T-helper 17 cell (primary cell): ENCODE data around the gene RYR3. TPM values are rescaled to one million over a fixed set of nuclear protein-coding genes. Genes with fewer than 3 reads are reported as not detected.
A peak's percentile ranks its signal among the peaks of the same experiment; 100 is the strongest.

ENCODE experiments used
- ATAC-seq: fragments of 150-1000 bp; cut with Tn5 transposase; 2 replicates; pipeline ENCODE4 v1.10.0; 2021; ENCODE audit warnings: mild to moderate bottlenecking, moderate library complexity
- DNase-seq, 3 donors: peaks; one replicate each; pipeline versions ENCODE4 v3.0.0 to v3.0.0-alpha.2; 2020 to 2021
- H3K9me3 ChIP-seq: one replicate; pipeline ENCODE4 v1.7.0; 2013; ENCODE audit warnings: low read length, mild to moderate bottlenecking; ENCODE audit not compliant: control insufficient read depth, poor library complexity, severe bottlenecking
- H3K27ac Mint-ChIP-seq: one replicate; pipeline ENCODE4 v1.8.0; 2022; ENCODE audit warnings: mild to moderate bottlenecking, moderate library complexity, mixed read lengths
- H3K27me3 Mint-ChIP-seq: one replicate; pipeline ENCODE4 v1.8.0; 2022; ENCODE audit warnings: mixed read lengths
- H3K36me3 Mint-ChIP-seq: one replicate; pipeline ENCODE4 v1.8.0; 2022; ENCODE audit warnings: low read depth, mixed read lengths
- H3K4me1 Mint-ChIP-seq: one replicate; pipeline ENCODE4 v1.8.0; 2022; ENCODE audit warnings: mild to moderate bottlenecking, mixed read lengths
- H3K4me3 Mint-ChIP-seq: one replicate; pipeline ENCODE4 v1.8.0; 2022; ENCODE audit warnings: mild to moderate bottlenecking, moderate library complexity, mixed read lengths
- total RNA-seq, 4 donors: library from RNA in 2 of 4; stranded (reverse) in 2 of 4; gene quantifications; one replicate each; pipeline ENCODE4 v1.2.3 and lab custom pipeline; 2022 to 2026

Gene RYR3
- total RNA-seq, 2 donors from 2014 or later = 0.05 to 0.23 TPM

GRCh38 chr15:33649217-33649933 is 338.6 kb downstream of the RYR3 start:
- Mint-ChIP-seq H3K27ac (no peak overlapping the region), H3K27me3 (peaks cover 46% of the 10 kb centered on the region), H3K4me1 (no peaks in the 10 kb centered on the region), H3K4me3 (no peak overlapping the region), H3K36me3 (no peaks in the 10 kb centered on the region)
- H3K9me3 ChIP-seq = no peaks in the 10 kb centered on the region
- no peak for ATAC-seq
- DNase-seq = no peak

- ATAC-seq (no peak), DNase-seq (no peak)
- no peaks in the 10 kb centered on the region for H3K9me3 ChIP-seq
- H3K36me3 Mint-ChIP-seq = no peaks in the 10 kb centered on the region
- peaks cover 17% of the 10 kb centered on the region for H3K27me3 Mint-ChIP-seq
- no peaks in the 10 kb centered on the region for H3K4me1 Mint-ChIP-seq
- no peak overlapping the region for H3K4me3 Mint-ChIP-seq
- no peak overlapping the region for H3K27ac Mint-ChIP-seq
These were observed 344.1 kb downstream of the RYR3 start for GRCh38 chr15:33654860-33655259.

- H3K36me3 Mint-ChIP-seq = no peaks in the 10 kb centered on the region
- peaks cover 19% of the 10 kb centered on the region for H3K27me3 Mint-ChIP-seq
- no peaks in the 10 kb centered on the region for H3K4me1 Mint-ChIP-seq
- ATAC-seq (no peak), DNase-seq (no peak)
- no peak overlapping the region for H3K4me3 Mint-ChIP-seq
- H3K27ac Mint-ChIP-seq = no peak overlapping the region
- H3K9me3 ChIP-seq = no peaks in the 10 kb centered on the region
These were observed 344.7 kb downstream of the RYR3 start for GRCh38 chr15:33655488-33655887.

GRCh38 chr15:33656168-33656567 is 345.4 kb downstream of the RYR3 start:
- no peak for DNase-seq
- Mint-ChIP-seq H3K27ac (no peak overlapping the region), H3K36me3 (no peaks in the 10 kb centered on the region), H3K4me3 (no peak overlapping the region), H3K27me3 (peaks cover 24% of the 10 kb centered on the region), H3K4me1 (no peaks in the 10 kb centered on the region)
- ATAC-seq = no peak
- no peaks in the 10 kb centered on the region for H3K9me3 ChIP-seq

GRCh38 chr15:33660151-33660550 is 349.4 kb downstream of the RYR3 start:
- peaks cover 28% of the 10 kb centered on the region for H3K27me3 Mint-ChIP-seq
- no peaks in the 10 kb centered on the region for H3K36me3 Mint-ChIP-seq
- ATAC-seq (no peak), DNase-seq (no peak)
- no peaks in the 10 kb centered on the region for H3K9me3 ChIP-seq
- H3K4me1 Mint-ChIP-seq = no peaks in the 10 kb centered on the region
- H3K27ac Mint-ChIP-seq = no peak overlapping the region
- H3K4me3 Mint-ChIP-seq = no peak overlapping the region

GRCh38 chr15:33662014-33662413 is 351.2 kb downstream of the RYR3 start:
- no peak for DNase-seq
- no peaks in the 10 kb centered on the region for H3K36me3 Mint-ChIP-seq
- H3K4me1 Mint-ChIP-seq = no peaks in the 10 kb centered on the region
- no peak overlapping the region for H3K27ac Mint-ChIP-seq
- H3K9me3 ChIP-seq = no peaks in the 10 kb centered on the region
- H3K4me3 Mint-ChIP-seq = no peak overlapping the region
- peaks cover 41% of the 10 kb centered on the region for H3K27me3 Mint-ChIP-seq
- ATAC-seq = no peak

GRCh38 chr15:33664947-33665346 is 354.2 kb downstream of the RYR3 start:
- H3K4me1 Mint-ChIP-seq = no peaks in the 10 kb centered on the region
- no peaks in the 10 kb centered on the region for H3K36me3 Mint-ChIP-seq
- no peak overlapping the region for H3K4me3 Mint-ChIP-seq
- peaks cover 26% of the 10 kb centered on the region for H3K27me3 Mint-ChIP-seq
- no peak overlapping the region for H3K27ac Mint-ChIP-seq
- no peaks in the 10 kb centered on the region for H3K9me3 ChIP-seq
- no peak for DNase-seq
- ATAC-seq = no peak

GRCh38 chr15:33670567-33670966 is 359.8 kb downstream of the RYR3 start:
- DNase-seq = no peak
- Mint-ChIP-seq H3K4me1 (peaks cover 2% of the 10 kb centered on the region), H3K27me3 (peaks cover 57% of the 10 kb centered on the region), H3K4me3 (no peak overlapping the region), H3K27ac (peak overlapping the region; percentile 43), H3K36me3 (no peaks in the 10 kb centered on the region)
- no peaks in the 10 kb centered on the region for H3K9me3 ChIP-seq
- no peak for ATAC-seq

- Mint-ChIP-seq H3K4me3 (no peak overlapping the region), H3K4me1 (peaks cover 2% of the 10 kb centered on the region)
- DNase-seq = no peak
These were observed 360.7 kb downstream of the RYR3 start for GRCh38 chr15:33671456-33671855.

GRCh38 chr15:33675246-33675645 is 364.5 kb downstream of the RYR3 start:
- DNase-seq (no peak), ATAC-seq (no peak)
- Mint-ChIP-seq H3K36me3 (no peaks in the 10 kb centered on the region), H3K4me3 (no peak overlapping the region), H3K27ac (no peak overlapping the region), H3K4me1 (peaks cover 1% of the 10 kb centered on the region), H3K27me3 (peaks cover 76% of the 10 kb centered on the region)
- H3K9me3 ChIP-seq = no peaks in the 10 kb centered on the region

More at GRCh38 chr15:33671456-33671855, 360.7 kb downstream of the RYR3 start:
- no peaks in the 10 kb centered on the region for H3K9me3 ChIP-seq
- Mint-ChIP-seq H3K27me3 (peaks cover 60% of the 10 kb centered on the region), H3K27ac (no peak overlapping the region), H3K36me3 (no peaks in the 10 kb centered on the region)
- no peak for ATAC-seq

GRCh38 chr15:33677238-33677830 is 366.6 kb downstream of the RYR3 start:
- Mint-ChIP-seq H3K4me1 (no peaks in the 10 kb centered on the region), H3K27ac (no peak overlapping the region), H3K36me3 (no peaks in the 10 kb centered on the region), H3K4me3 (no peak overlapping the region), H3K27me3 (peaks cover 81% of the 10 kb centered on the region)
- DNase-seq (no peak), ATAC-seq (no peak)
- no peaks in the 10 kb centered on the region for H3K9me3 ChIP-seq

GRCh38 chr15:33678176-33678575 is 367.4 kb downstream of the RYR3 start:
- no peaks in the 10 kb centered on the region for H3K9me3 ChIP-seq
- Mint-ChIP-seq H3K27me3 (peaks cover 81% of the 10 kb centered on the region), H3K4me3 (no peak overlapping the region), H3K27ac (no peak overlapping the region), H3K36me3 (no peaks in the 10 kb centered on the region), H3K4me1 (no peaks in the 10 kb centered on the region)
- ATAC-seq = no peak
- DNase-seq = no peak

GRCh38 chr15:33678602-33679001 is 367.8 kb downstream of the RYR3 start:
- Mint-ChIP-seq H3K36me3 (no peaks in the 10 kb centered on the region), H3K27me3 (peaks cover 83% of the 10 kb centered on the region), H3K4me1 (no peaks in the 10 kb centered on the region), H3K27ac (no peak overlapping the region), H3K4me3 (no peak overlapping the region)
- H3K9me3 ChIP-seq = no peaks in the 10 kb centered on the region
- no peak for ATAC-seq
- DNase-seq = no peak

GRCh38 chr15:33679061-33679460 is 368.3 kb downstream of the RYR3 start:
- H3K4me1 Mint-ChIP-seq = no peaks in the 10 kb centered on the region
- no peak overlapping the region for H3K27ac Mint-ChIP-seq
- no peak overlapping the region for H3K4me3 Mint-ChIP-seq
- DNase-seq (no peak), ATAC-seq (no peak)
- H3K36me3 Mint-ChIP-seq = no peaks in the 10 kb centered on the region
- H3K27me3 Mint-ChIP-seq = peaks cover 83% of the 10 kb centered on the region
- H3K9me3 ChIP-seq = no peaks in the 10 kb centered on the region
